ENCODE data around the gene PPM1D.

DNA sequence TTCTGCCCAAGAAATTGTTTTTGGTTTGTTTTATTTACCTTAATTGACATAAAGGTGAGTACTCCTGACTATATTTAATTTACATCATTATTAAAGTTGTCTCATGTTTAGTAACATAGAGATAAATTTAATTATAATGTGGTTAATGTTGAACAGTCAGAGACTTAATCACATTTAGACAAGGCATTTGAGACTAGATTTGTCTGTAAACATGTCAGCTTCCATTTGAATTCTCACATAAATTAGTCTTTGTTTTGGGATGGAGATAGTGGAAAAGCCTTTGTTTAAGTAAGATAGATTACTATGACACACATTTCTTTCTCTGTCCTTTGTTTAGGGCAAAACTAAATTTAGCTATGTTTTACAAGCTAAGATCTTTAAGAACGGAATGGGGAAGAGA, 59.2 kb downstream of the PPM1D start:
- TF ChIP-seq, protein P1, sequence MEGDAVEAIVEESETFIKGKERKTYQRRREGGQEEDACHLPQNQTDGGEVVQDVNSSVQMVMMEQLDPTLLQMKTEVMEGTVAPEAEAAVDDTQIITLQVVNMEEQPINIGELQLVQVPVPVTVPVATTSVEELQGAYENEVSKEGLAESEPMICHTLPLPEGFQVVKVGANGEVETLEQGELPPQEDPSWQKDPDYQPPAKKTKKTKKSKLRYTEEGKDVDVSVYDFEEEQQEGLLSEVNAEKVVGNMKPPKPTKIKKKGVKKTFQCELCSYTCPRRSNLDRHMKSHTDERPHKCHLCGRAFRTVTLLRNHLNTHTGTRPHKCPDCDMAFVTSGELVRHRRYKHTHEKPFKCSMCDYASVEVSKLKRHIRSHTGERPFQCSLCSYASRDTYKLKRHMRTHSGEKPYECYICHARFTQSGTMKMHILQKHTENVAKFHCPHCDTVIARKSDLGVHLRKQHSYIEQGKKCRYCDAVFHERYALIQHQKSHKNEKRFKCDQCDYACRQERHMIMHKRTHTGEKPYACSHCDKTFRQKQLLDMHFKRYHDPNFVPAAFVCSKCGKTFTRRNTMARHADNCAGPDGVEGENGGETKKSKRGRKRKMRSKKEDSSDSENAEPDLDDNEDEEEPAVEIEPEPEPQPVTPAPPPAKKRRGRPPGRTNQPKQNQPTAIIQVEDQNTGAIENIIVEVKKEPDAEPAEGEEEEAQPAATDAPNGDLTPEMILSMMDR (IDR thresholded peaks at IDR 0.05; ENCODE audit: low read depth, low read length) = no peak
- no peak for TF ChIP-seq EZH2phosphoT487 (IDR thresholded peaks at IDR 0.05; ENCODE audit: low read depth)

Data from OCI-LY3 (cell line).